ENCODE data around the gene GSE1. TPM values are rescaled to one million over a fixed set of nuclear protein-coding genes. Genes with fewer than 3 reads are reported as not detected.

The GSE1 gene
- total and polyA plus RNA-seq, 11 donors = 18.1 to 48.4 (median 37.1) TPM

GRCh38 chr16:85605912-85606841, 6.9 kb upstream of the GSE1 start:
- H3K4me1 ChIP-seq = peaks cover 0 to 46% (median 31%) of the 10 kb centered on the region in 12 donors
- ATAC-seq (no peak), DNase-seq (no peak)
- H3K36me3 ChIP-seq = no peaks in the 10 kb centered on the region
- no peak overlapping the region for H3K4me3 ChIP-seq
- H3K27me3 ChIP-seq = no peaks in the 10 kb centered on the region
- peak overlapping the region in 1 of 12 donors; percentile 72 for H3K27ac ChIP-seq
- WGBS, 4 donors = 87 to 96% (median 94%) methylated on average over 22 of the region's 22 CpGs
- H3K9me3 ChIP-seq = no peaks in the 10 kb centered on the region
- TF ChIP-seq, protein P1, sequence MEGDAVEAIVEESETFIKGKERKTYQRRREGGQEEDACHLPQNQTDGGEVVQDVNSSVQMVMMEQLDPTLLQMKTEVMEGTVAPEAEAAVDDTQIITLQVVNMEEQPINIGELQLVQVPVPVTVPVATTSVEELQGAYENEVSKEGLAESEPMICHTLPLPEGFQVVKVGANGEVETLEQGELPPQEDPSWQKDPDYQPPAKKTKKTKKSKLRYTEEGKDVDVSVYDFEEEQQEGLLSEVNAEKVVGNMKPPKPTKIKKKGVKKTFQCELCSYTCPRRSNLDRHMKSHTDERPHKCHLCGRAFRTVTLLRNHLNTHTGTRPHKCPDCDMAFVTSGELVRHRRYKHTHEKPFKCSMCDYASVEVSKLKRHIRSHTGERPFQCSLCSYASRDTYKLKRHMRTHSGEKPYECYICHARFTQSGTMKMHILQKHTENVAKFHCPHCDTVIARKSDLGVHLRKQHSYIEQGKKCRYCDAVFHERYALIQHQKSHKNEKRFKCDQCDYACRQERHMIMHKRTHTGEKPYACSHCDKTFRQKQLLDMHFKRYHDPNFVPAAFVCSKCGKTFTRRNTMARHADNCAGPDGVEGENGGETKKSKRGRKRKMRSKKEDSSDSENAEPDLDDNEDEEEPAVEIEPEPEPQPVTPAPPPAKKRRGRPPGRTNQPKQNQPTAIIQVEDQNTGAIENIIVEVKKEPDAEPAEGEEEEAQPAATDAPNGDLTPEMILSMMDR (IDR thresholded peaks at IDR 0.05) = no peak
- TF ChIP-seq POLR2A (IDR thresholded peaks at IDR 0.05) = no peak
- intact Hi-C loops (cut with DNase I) = loop anchor here in 5 of 10 donors (5.0 to 10.0 kb wide), 9 partner anchors 44 to 491 kb away; partner anchors contain the start of gene CIBAR2 (in 1 of the 5)

DNA sequence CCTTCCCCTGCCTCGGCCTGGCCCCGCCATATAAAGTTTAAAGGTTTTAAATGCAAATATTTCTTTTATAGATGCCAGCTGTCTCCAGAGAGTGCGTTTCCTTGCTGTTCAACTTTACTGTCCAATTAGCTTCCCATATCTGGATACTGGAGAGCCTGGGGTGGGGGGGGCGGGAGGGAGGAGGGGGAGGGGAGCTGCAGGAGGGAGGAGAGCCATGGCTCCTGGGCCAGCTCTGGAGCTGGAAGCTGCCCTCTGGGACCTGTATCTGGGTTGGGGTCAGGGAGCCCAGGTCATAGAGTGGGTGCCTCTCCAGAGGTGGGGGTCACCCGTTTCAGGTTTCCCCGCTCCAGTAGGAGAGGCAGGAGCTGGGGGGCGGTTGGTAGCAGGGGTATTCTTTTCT, 6.2 kb upstream of the GSE1 start:
- no peaks in the 10 kb centered on the region for H3K27me3 ChIP-seq
- 48 to 61% (median 53%) methylated on average over 5 to 7 of the region's 7 CpGs for WGBS, 4 donors
- peak overlapping the region in 1 of 12 donors; percentile 72 for H3K27ac ChIP-seq
- ATAC-seq (no peak), DNase-seq (no peak)
- H3K4me1 ChIP-seq = peaks cover 0 to 51% (median 32%) of the 10 kb centered on the region in 12 donors
- TF ChIP-seq, protein P1 (IDR thresholded peaks at IDR 0.05) = no peak
- peak overlapping the region in 1 of 12 donors; percentile 13 for H3K4me3 ChIP-seq
- no peaks in the 10 kb centered on the region for H3K36me3 ChIP-seq
- H3K9me3 ChIP-seq = no peaks in the 10 kb centered on the region
- intact Hi-C loops (cut with DNase I) = loop anchor here in 5 of 10 donors (5.0 to 10.0 kb wide), 9 partner anchors 45 to 492 kb away; partner anchors contain the start of gene CIBAR2 (in 1 of the 5)

DNA sequence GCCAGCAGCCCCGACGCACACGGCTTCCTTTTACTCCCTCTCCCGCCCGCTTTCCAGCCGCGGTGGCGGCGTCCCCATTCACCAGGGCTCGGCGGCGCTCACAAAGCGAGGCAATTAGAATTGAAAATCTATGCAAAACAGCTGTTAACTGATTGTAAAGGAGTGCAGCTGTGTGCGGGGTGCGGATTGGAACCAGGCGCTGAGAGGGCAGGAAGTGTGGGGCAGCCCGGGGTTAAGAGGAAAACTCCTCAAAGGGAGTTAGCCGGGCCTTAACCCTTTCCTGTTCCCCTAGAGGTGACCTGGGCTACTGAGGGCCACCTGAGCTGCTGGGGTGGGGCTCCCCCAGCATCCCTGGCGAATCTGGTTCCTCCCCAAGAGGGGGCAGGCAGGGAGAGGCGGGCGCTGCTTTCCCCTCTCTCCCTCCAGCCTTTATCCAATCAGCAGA, 5.8 kb upstream of the GSE1 start:
- Histone ChIP-seq H3K4me3 (peak overlapping the region in 1 of 12 donors; percentile 13), H3K36me3 (no peaks in the 10 kb centered on the region), H3K27me3 (no peaks in the 10 kb centered on the region), H3K27ac (peak overlapping the region in 1 of 12 donors; percentile 72), H3K4me1 (peaks cover 0 to 51% (median 32%) of the 10 kb centered on the region in 12 donors), H3K9me3 (no peaks in the 10 kb centered on the region)
- no peak for ATAC-seq
- no peak for DNase-seq
- 35 to 49% (median 43%) methylated on average over 21 of the region's 21 CpGs for WGBS, 4 donors
- TF ChIP-seq, protein P1 (IDR thresholded peaks at IDR 0.05) = peak in 1 of 12 donors; percentile 9
- TF ChIP-seq POLR2A (IDR thresholded peaks at IDR 0.05) = no peak
- intact Hi-C loops (cut with DNase I) = loop anchor here in 5 of 10 donors (5.0 to 10.0 kb wide), 9 partner anchors 45 to 493 kb away; partner anchors contain the start of gene CIBAR2 (in 1 of the 5)
